ENCODE data around the gene PIMREG.
A peak's percentile ranks its signal among the peaks of the same experiment; 100 is the strongest.

The PIMREG gene

GRCh38 chr17:6492892-6493674 is 48.8 kb downstream of the PIMREG start:
- Histone ChIP-seq H3K36me3 (ENCODE audit: control insufficient read depth in 4 of 4, insufficient read depth in 4 of 4, low read length in 3 of 4) (no peaks in the 10 kb centered on the region), H3K9me3 (ENCODE audit: control extremely low read depth in 1 of 5, control insufficient read depth in 4 of 5, insufficient read depth in 2 of 5, low read depth in 1 of 5, low read length in 4 of 5) (no peaks in the 10 kb centered on the region), H3K4me3 (ENCODE audit: control insufficient read depth in 1 of 7, extremely low read depth in 1 of 7, insufficient read depth in 4 of 7, low read depth in 2 of 7, low read length in 6 of 7) (no peak overlapping the region), H3K27ac (ENCODE audit: insufficient read depth in 1 of 2, low read depth in 1 of 2, low read length in 2 of 2, poor library complexity in 1 of 2, severe bottlenecking in 2 of 2) (no peak overlapping the region), H3K4me1 (ENCODE audit: control extremely low read depth in 1 of 4, control insufficient read depth in 4 of 4, insufficient read depth in 4 of 4, low read length in 3 of 4) (peaks cover 3 to 23% (median 22%) of the 10 kb centered on the region in 4 experiments), H3K27me3 (replicated peaks in 2 of 5; ENCODE audit: control insufficient read depth in 4 of 5, insufficient read depth in 5 of 5, low read length in 4 of 5) (peaks cover 0 to 14% (median 6%) of the 10 kb centered on the region in 5 experiments)
- WGBS (ENCODE audit: insufficient coverage), result 90% methylated on average over 3 of the region's 4 CpGs
- POLR2A ChIA-PET, result interaction anchor here (0.6 kb wide), 1 partner anchor 174 kb away, joined by 3 read pairs; no protein-coding TSS in a partner anchor
- CTCF ChIA-PET, result interaction anchor here (1.1 kb wide), 1 partner anchor 19 kb away, joined by 3 read pairs; no protein-coding TSS in a partner anchor
- DNase-seq, result no peak

- H3K9me3 ChIP-seq (ENCODE audit: control extremely low read depth in 1 of 5, control insufficient read depth in 4 of 5, insufficient read depth in 2 of 5, low read depth in 1 of 5, low read length in 4 of 5), result no peaks in the 10 kb centered on the region
- peaks cover 3 to 23% (median 22%) of the 10 kb centered on the region in 4 experiments for H3K4me1 ChIP-seq (ENCODE audit: control extremely low read depth in 1 of 4, control insufficient read depth in 4 of 4, insufficient read depth in 4 of 4, low read length in 3 of 4)
- CTCF ChIA-PET, result interaction anchor here (1.2 kb wide), 1 partner anchor 9 kb away, joined by 3 read pairs; no protein-coding TSS in a partner anchor
- H3K36me3 ChIP-seq (ENCODE audit: control insufficient read depth in 4 of 4, insufficient read depth in 4 of 4, low read length in 3 of 4), result no peaks in the 10 kb centered on the region
- H3K4me3 ChIP-seq (ENCODE audit: control insufficient read depth in 1 of 7, extremely low read depth in 1 of 7, insufficient read depth in 4 of 7, low read depth in 2 of 7, low read length in 6 of 7), result no peak overlapping the region
- POLR2A ChIA-PET, result no interaction called here
- no peak for DNase-seq
- H3K27ac ChIP-seq (ENCODE audit: insufficient read depth in 1 of 2, low read depth in 1 of 2, low read length in 2 of 2, poor library complexity in 1 of 2, severe bottlenecking in 2 of 2), result no peak overlapping the region
- WGBS (ENCODE audit: insufficient coverage), result 89% methylated on average over 4 of the region's 5 CpGs
- peaks cover 0 to 14% (median 6%) of the 10 kb centered on the region in 5 experiments for H3K27me3 ChIP-seq (replicated peaks in 2 of 5; ENCODE audit: control insufficient read depth in 4 of 5, insufficient read depth in 5 of 5, low read length in 4 of 5)
Measured at GRCh38 chr17:6494239-6494941, 50.1 kb downstream of the PIMREG start.

GRCh38 chr17:6495450-6496115 is 51.3 kb downstream of the PIMREG start:
- peak in 1 of 3 donors; percentile 11 for DNase-seq
- peak overlapping the region in 2 of 7 experiments; percentile 8 to 54 for H3K4me3 ChIP-seq (ENCODE audit: control insufficient read depth in 1 of 7, extremely low read depth in 1 of 7, insufficient read depth in 4 of 7, low read depth in 2 of 7, low read length in 6 of 7)
- CTCF ChIA-PET, result interaction anchor here (0.6 to 1.2 kb wide), 2 partner anchors 8 to 178 kb away, joined by 3 read pairs; no protein-coding TSS in a partner anchor
- H3K27me3 ChIP-seq (replicated peaks in 2 of 5; ENCODE audit: control insufficient read depth in 4 of 5, insufficient read depth in 5 of 5, low read length in 4 of 5), result peaks cover 0 to 14% (median 6%) of the 10 kb centered on the region in 5 experiments
- no peaks in the 10 kb centered on the region for H3K9me3 ChIP-seq (ENCODE audit: control extremely low read depth in 1 of 5, control insufficient read depth in 4 of 5, insufficient read depth in 2 of 5, low read depth in 1 of 5, low read length in 4 of 5)
- H3K4me1 ChIP-seq (ENCODE audit: control extremely low read depth in 1 of 4, control insufficient read depth in 4 of 4, insufficient read depth in 4 of 4, low read length in 3 of 4), result peaks cover 3 to 23% (median 22%) of the 10 kb centered on the region in 4 experiments
- POLR2A ChIA-PET, result no interaction called here
- H3K27ac ChIP-seq (ENCODE audit: insufficient read depth in 1 of 2, low read depth in 1 of 2, low read length in 2 of 2, poor library complexity in 1 of 2, severe bottlenecking in 2 of 2), result no peak overlapping the region
- WGBS (ENCODE audit: insufficient coverage), result 60% methylated on average over 15 of the region's 15 CpGs
- no peaks in the 10 kb centered on the region for H3K36me3 ChIP-seq (ENCODE audit: control insufficient read depth in 4 of 4, insufficient read depth in 4 of 4, low read length in 3 of 4)

- peak in 2 of 3 donors; percentile 6 to 19 for DNase-seq
- WGBS (ENCODE audit: insufficient coverage), result 1% methylated on average over 8 of the region's 8 CpGs
- Histone ChIP-seq H3K27me3 (replicated peaks in 2 of 5; ENCODE audit: control insufficient read depth in 4 of 5, insufficient read depth in 5 of 5, low read length in 4 of 5) (peaks cover 0 to 14% (median 6%) of the 10 kb centered on the region in 5 experiments), H3K36me3 (ENCODE audit: control insufficient read depth in 4 of 4, insufficient read depth in 4 of 4, low read length in 3 of 4) (no peaks in the 10 kb centered on the region), H3K9me3 (ENCODE audit: control extremely low read depth in 1 of 5, control insufficient read depth in 4 of 5, insufficient read depth in 2 of 5, low read depth in 1 of 5, low read length in 4 of 5) (no peaks in the 10 kb centered on the region), H3K27ac (ENCODE audit: insufficient read depth in 1 of 2, low read depth in 1 of 2, low read length in 2 of 2, poor library complexity in 1 of 2, severe bottlenecking in 2 of 2) (no peak overlapping the region), H3K4me1 (ENCODE audit: control extremely low read depth in 1 of 4, control insufficient read depth in 4 of 4, insufficient read depth in 4 of 4, low read length in 3 of 4) (peaks cover 3 to 23% (median 22%) of the 10 kb centered on the region in 4 experiments), H3K4me3 (ENCODE audit: control insufficient read depth in 1 of 7, extremely low read depth in 1 of 7, insufficient read depth in 4 of 7, low read depth in 2 of 7, low read length in 6 of 7) (peak overlapping the region in 3 of 7 experiments; percentile 8 to 54 (median 11))
- ChIA-PET CTCF (no interaction called here), POLR2A (no interaction called here)
Measured at GRCh38 chr17:6496116-6496481, 51.8 kb downstream of the PIMREG start.

- ChIA-PET CTCF (no interaction called here), POLR2A (no interaction called here)
- Histone ChIP-seq H3K36me3 (ENCODE audit: control insufficient read depth in 4 of 4, insufficient read depth in 4 of 4, low read length in 3 of 4) (no peaks in the 10 kb centered on the region), H3K27me3 (replicated peaks in 2 of 5; ENCODE audit: control insufficient read depth in 4 of 5, insufficient read depth in 5 of 5, low read length in 4 of 5) (peaks cover 0 to 14% (median 6%) of the 10 kb centered on the region in 5 experiments), H3K4me3 (ENCODE audit: control insufficient read depth in 1 of 7, extremely low read depth in 1 of 7, insufficient read depth in 4 of 7, low read depth in 2 of 7, low read length in 6 of 7) (peak overlapping the region in 1 of 7 experiments; percentile 54), H3K27ac (ENCODE audit: insufficient read depth in 1 of 2, low read depth in 1 of 2, low read length in 2 of 2, poor library complexity in 1 of 2, severe bottlenecking in 2 of 2) (no peak overlapping the region), H3K4me1 (ENCODE audit: control extremely low read depth in 1 of 4, control insufficient read depth in 4 of 4, insufficient read depth in 4 of 4, low read length in 3 of 4) (peaks cover 3 to 23% (median 22%) of the 10 kb centered on the region in 4 experiments), H3K9me3 (ENCODE audit: control extremely low read depth in 1 of 5, control insufficient read depth in 4 of 5, insufficient read depth in 2 of 5, low read depth in 1 of 5, low read length in 4 of 5) (no peaks in the 10 kb centered on the region)
- 33% methylated on average over 15 of the region's 15 CpGs for WGBS (ENCODE audit: insufficient coverage)
- peak in 2 of 3 donors; percentile 16 to 24 for DNase-seq
Measured at GRCh38 chr17:6496640-6497441, 52.6 kb downstream of the PIMREG start.

- no peaks in the 10 kb centered on the region for H3K9me3 ChIP-seq (ENCODE audit: control extremely low read depth in 1 of 5, control insufficient read depth in 4 of 5, insufficient read depth in 2 of 5, low read depth in 1 of 5, low read length in 4 of 5)
- H3K4me1 ChIP-seq (ENCODE audit: control extremely low read depth in 1 of 4, control insufficient read depth in 4 of 4, insufficient read depth in 4 of 4, low read length in 3 of 4), result peaks cover 3 to 23% (median 22%) of the 10 kb centered on the region in 4 experiments
- POLR2A ChIA-PET, result no interaction called here
- no peak overlapping the region for H3K27ac ChIP-seq (ENCODE audit: insufficient read depth in 1 of 2, low read depth in 1 of 2, low read length in 2 of 2, poor library complexity in 1 of 2, severe bottlenecking in 2 of 2)
- DNase-seq, result no peak
- no peak overlapping the region for H3K4me3 ChIP-seq (ENCODE audit: control insufficient read depth in 1 of 7, extremely low read depth in 1 of 7, insufficient read depth in 4 of 7, low read depth in 2 of 7, low read length in 6 of 7)
- H3K27me3 ChIP-seq (replicated peaks in 2 of 5; ENCODE audit: control insufficient read depth in 4 of 5, insufficient read depth in 5 of 5, low read length in 4 of 5), result peaks cover 0 to 14% (median 6%) of the 10 kb centered on the region in 5 experiments
- WGBS (ENCODE audit: insufficient coverage), result 64% methylated on average over 7 of the region's 17 CpGs
- CTCF ChIA-PET, result no interaction called here
- no peaks in the 10 kb centered on the region for H3K36me3 ChIP-seq (ENCODE audit: control insufficient read depth in 4 of 4, insufficient read depth in 4 of 4, low read length in 3 of 4)
Measured at GRCh38 chr17:6497496-6498221, 53.4 kb downstream of the PIMREG start.
